Kidney epithelial cell (primary cell): ENCODE results near the gene ZFP36L2. TPM values are rescaled to one million over a fixed set of nuclear protein-coding genes. Genes with fewer than 3 reads are reported as not detected.

Experiments
- DNase-seq: peaks from one replicate; pipeline ENCODE4 v3.0.0-alpha.2; 2010; ENCODE audit warnings: low read depth
- H3K27me3 ChIP-seq: 2 replicates; pipeline ENCODE4 v1.6.0; 2011; ENCODE audit warnings: low read length; ENCODE audit not compliant: control insufficient read depth, insufficient read depth
- H3K36me3 ChIP-seq: 2 replicates; pipeline ENCODE4 v1.5.1; 2011; ENCODE audit warnings: low read length; ENCODE audit not compliant: control insufficient read depth, insufficient read depth
- H3K4me3 ChIP-seq: 2 replicates; pipeline ENCODE4 v1.5.1; 2011; ENCODE audit warnings: low read depth, mild to moderate bottlenecking, control low read depth, low read length
- total RNA-seq: library from RNA; depleted of rRNA; stranded (reverse); fragments of >200 nt; gene quantifications from 2 replicates; pipeline ENCODE4 v1.2.3, GENCODE V29; 2015
- TF ChIP-seq, protein P1 (sequence below): IDR thresholded peaks from 2 replicates; pipeline ENCODE4 v1.5.1; 2011; ENCODE audit warnings: mild to moderate bottlenecking, moderate library complexity, low read length, control low read depth, inconsistent platforms; ENCODE audit not compliant: insufficient read depth, poor library complexity, severe bottlenecking

ZFP36L2 gene
- total RNA-seq, 1 donor from 2014 or later, result 12.2 TPM

DNA sequence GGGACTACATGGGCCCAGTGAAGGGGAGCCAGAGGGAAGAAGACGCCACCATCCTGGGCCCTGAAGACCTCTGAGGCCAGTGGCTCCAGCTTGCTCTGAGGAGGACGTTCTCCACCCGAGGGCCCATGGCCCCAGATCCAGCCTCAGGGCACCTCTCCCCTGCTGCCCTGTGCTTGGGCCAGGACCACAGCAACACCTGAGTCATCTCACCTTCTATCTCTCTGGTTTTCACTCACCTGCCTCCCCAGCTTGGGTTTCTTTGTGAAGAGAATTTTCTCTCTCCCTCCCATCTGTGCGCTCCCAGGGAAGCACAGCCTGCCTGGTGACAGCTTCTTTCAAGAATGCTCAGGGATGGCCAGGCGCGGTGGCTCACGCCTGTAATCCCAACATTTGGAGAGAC, 19.8 kb downstream of the ZFP36L2 start:
- no peak overlapping the region for H3K4me3 ChIP-seq
- no peaks in the 10 kb centered on the region for H3K36me3 ChIP-seq
- TF ChIP-seq, protein P1, sequence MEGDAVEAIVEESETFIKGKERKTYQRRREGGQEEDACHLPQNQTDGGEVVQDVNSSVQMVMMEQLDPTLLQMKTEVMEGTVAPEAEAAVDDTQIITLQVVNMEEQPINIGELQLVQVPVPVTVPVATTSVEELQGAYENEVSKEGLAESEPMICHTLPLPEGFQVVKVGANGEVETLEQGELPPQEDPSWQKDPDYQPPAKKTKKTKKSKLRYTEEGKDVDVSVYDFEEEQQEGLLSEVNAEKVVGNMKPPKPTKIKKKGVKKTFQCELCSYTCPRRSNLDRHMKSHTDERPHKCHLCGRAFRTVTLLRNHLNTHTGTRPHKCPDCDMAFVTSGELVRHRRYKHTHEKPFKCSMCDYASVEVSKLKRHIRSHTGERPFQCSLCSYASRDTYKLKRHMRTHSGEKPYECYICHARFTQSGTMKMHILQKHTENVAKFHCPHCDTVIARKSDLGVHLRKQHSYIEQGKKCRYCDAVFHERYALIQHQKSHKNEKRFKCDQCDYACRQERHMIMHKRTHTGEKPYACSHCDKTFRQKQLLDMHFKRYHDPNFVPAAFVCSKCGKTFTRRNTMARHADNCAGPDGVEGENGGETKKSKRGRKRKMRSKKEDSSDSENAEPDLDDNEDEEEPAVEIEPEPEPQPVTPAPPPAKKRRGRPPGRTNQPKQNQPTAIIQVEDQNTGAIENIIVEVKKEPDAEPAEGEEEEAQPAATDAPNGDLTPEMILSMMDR, result no peak
- DNase-seq, result no peak
- H3K27me3 ChIP-seq, result no peaks in the 10 kb centered on the region

DNA sequence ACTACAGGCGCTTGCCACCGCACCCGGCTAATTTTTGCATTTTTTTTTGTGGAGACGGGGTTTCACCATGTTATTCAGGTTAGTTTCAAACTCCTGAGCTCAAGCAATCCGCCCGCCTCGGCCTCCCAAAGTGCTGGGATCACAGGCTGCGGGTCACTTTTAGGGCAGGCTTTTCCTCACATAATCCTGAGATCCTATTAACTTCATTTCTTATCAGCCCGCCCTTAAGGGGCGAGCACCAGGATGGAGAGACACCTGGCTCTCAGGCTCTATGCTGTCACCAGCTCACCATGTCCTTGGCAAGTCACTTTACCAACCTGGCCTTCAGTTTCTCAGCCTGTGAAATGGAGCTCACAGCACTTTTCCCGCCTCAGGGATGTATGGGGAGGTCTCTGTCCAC, 23.0 kb downstream of the ZFP36L2 start:
- H3K27me3 ChIP-seq, result no peaks in the 10 kb centered on the region
- TF ChIP-seq, protein P1, result no peak

DNA sequence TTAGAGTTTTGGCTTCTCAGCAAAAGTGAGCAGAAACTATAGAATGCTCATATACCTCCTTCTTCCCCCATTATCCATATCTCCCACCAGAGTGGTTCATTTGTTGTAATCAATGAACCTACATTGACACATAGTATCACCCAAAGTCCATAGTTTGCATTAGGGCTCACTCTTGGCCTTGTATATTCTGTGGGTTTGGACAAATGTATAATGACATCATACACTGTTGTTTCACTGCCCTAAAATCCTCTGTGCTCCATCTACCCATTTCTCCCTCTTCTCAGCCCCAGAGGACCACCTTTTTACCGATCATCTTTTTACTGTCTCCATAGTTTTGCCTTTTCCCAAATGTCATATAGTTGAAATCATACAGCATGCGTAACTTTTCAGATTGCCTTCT, 24.1 kb downstream of the ZFP36L2 start:
- Histone ChIP-seq H3K4me3 (no peak overlapping the region), H3K36me3 (no peaks in the 10 kb centered on the region), H3K27me3 (no peaks in the 10 kb centered on the region)
- TF ChIP-seq, protein P1, result no peak
- DNase-seq, result no peak

More for the DNA sequence above, 23.0 kb downstream of the ZFP36L2 start:
- H3K4me3 ChIP-seq, result no peak overlapping the region
- H3K36me3 ChIP-seq, result no peaks in the 10 kb centered on the region
- no peak for DNase-seq

DNA sequence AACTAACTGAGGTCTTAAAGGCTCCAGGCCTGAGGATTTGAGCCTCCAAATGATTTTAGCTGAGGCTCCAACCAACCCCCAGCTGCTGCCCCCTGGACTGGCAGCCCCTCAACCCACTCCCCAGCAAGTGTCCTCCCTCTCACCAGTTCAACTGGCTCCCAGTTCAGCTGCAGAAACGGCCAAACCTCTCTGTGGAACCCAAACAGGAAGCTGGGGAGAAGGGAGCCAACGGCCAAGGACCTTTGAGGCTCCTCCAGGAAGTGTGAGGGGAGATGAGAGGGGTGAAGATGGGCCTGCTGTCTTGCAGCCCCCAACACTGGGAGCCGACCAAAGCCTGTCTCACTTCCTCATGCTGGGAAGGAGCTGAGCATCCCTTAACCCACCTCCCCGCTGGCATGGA, 24.9 kb downstream of the ZFP36L2 start:
- no peak overlapping the region for H3K4me3 ChIP-seq
- H3K36me3 ChIP-seq, result no peaks in the 10 kb centered on the region
- TF ChIP-seq, protein P1, result no peak
- H3K27me3 ChIP-seq, result no peaks in the 10 kb centered on the region
- no peak for DNase-seq

DNA sequence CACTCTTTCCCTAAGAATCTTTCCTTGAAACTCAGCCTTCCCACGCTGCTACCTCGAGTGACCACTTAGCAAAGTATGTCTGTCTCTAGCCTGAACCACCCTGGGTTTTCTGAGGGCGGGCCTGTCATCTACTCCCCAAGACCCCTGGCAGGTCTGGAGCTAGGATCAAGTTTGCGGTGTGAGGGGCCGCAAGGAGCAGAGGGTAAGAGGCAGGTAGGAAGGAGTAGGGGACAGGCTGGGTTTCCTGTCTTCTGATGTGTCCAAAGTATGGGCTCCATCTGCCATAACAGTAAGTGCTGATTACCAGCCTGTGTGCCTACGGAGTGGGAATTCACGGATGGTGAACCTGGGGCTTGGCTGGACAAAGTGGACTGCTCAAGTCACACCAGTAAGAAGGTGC, 25.4 kb downstream of the ZFP36L2 start:
- no peak for DNase-seq
- Histone ChIP-seq H3K27me3 (no peaks in the 10 kb centered on the region), H3K4me3 (no peak overlapping the region), H3K36me3 (no peaks in the 10 kb centered on the region)
- TF ChIP-seq, protein P1, result no peak
